BE2C (cell line): ENCODE measurements around the gene PTPRM.

Source experiments
- DNase-seq: peaks from one replicate; pipeline ENCODE4 v3.0.0-alpha.2; 2020
- H3K27me3 ChIP-seq: fragments of 250-450 bp; sonication (Bioruptor Pico); 2 replicates; pipeline ENCODE4 v1.5.1; 2020; ENCODE audit warnings: mild to moderate bottlenecking
- H3K36me3 ChIP-seq: fragments of 250-450 bp; sonication (Bioruptor Pico); 2 replicates; pipeline ENCODE4 v1.5.1; 2020; ENCODE audit warnings: mild to moderate bottlenecking
- H3K4me1 ChIP-seq: fragments of 250-450 bp; sonication (Bioruptor Pico); 2 replicates; pipeline ENCODE4 v1.5.1; 2020
- H3K4me3 ChIP-seq: 2 replicates; pipeline ENCODE4 v1.5.1; 2011; ENCODE audit warnings: low read depth, low read length
- H3K9me3 ChIP-seq: fragments of 250-450 bp; sonication (Bioruptor Pico); 2 replicates; pipeline ENCODE4 v1.5.1; 2020
- TF ChIP-seq, protein P1 (sequence below): IDR thresholded peaks from 2 replicates; pipeline ENCODE4 v1.5.1; 2012; ENCODE audit warnings: mild to moderate bottlenecking, low read depth, low read length

The PTPRM gene

GRCh38 chr18:8357320-8357719 lies 790.2 kb downstream of the PTPRM start:
- DNase-seq, result no peak
- no peaks in the 10 kb centered on the region for H3K4me1 ChIP-seq
- H3K36me3 ChIP-seq, result no peaks in the 10 kb centered on the region
- H3K4me3 ChIP-seq, result no peak overlapping the region
- TF ChIP-seq, protein P1, sequence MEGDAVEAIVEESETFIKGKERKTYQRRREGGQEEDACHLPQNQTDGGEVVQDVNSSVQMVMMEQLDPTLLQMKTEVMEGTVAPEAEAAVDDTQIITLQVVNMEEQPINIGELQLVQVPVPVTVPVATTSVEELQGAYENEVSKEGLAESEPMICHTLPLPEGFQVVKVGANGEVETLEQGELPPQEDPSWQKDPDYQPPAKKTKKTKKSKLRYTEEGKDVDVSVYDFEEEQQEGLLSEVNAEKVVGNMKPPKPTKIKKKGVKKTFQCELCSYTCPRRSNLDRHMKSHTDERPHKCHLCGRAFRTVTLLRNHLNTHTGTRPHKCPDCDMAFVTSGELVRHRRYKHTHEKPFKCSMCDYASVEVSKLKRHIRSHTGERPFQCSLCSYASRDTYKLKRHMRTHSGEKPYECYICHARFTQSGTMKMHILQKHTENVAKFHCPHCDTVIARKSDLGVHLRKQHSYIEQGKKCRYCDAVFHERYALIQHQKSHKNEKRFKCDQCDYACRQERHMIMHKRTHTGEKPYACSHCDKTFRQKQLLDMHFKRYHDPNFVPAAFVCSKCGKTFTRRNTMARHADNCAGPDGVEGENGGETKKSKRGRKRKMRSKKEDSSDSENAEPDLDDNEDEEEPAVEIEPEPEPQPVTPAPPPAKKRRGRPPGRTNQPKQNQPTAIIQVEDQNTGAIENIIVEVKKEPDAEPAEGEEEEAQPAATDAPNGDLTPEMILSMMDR, result no peak
- H3K9me3 ChIP-seq, result no peaks in the 10 kb centered on the region
- H3K27me3 ChIP-seq, result no peaks in the 10 kb centered on the region

DNA sequence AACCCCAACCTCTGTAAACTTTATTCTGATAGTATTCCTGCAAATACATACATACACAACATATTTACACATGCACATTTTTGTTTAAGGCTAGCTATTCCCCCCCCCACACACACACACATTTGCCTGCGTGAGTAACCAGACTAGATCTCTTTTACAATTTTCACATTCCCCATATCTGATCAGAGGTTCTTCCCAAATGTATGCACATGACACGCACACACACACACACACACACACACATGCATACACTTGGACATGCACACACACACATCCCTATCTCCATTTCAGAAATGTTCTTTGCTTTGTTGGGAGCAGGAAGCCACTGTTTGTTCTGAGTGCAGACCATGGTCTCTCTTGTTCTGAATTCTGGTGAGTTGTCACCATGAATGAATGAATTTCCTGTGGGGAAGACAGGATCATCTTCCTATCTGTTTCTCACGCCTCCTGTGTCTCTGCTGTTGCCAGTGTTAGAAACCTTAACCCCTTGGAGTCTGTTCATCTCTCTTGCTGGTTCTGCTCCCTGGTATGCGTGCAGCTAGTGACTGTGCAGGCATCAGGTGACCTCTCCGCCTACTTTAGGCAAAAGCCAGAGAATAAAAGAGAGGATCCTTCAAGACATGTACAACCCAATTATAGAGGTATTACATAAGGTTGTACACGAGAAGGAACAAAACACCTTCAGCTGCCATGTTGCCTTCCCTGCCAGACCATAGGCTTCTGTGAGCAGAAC lies 791.1 kb downstream of the PTPRM start:
- Histone ChIP-seq H3K4me1 (no peaks in the 10 kb centered on the region), H3K36me3 (no peaks in the 10 kb centered on the region), H3K9me3 (no peaks in the 10 kb centered on the region), H3K27me3 (no peaks in the 10 kb centered on the region), H3K4me3 (no peak overlapping the region)
- no peak for DNase-seq
- TF ChIP-seq, protein P1, result no peak

- Histone ChIP-seq H3K36me3 (no peaks in the 10 kb centered on the region), H3K27me3 (no peaks in the 10 kb centered on the region), H3K9me3 (no peaks in the 10 kb centered on the region), H3K4me3 (no peak overlapping the region), H3K4me1 (no peaks in the 10 kb centered on the region)
- TF ChIP-seq, protein P1, result no peak
- DNase-seq, result no peak
Measured at GRCh38 chr18:8359076-8359475, 792.0 kb downstream of the PTPRM start.

- no peaks in the 10 kb centered on the region for H3K4me1 ChIP-seq
- TF ChIP-seq, protein P1, result no peak
- no peak overlapping the region for H3K4me3 ChIP-seq
- DNase-seq, result no peak
- H3K27me3 ChIP-seq, result no peaks in the 10 kb centered on the region
- H3K36me3 ChIP-seq, result no peaks in the 10 kb centered on the region
- no peaks in the 10 kb centered on the region for H3K9me3 ChIP-seq
Measured at GRCh38 chr18:8359481-8359880, 792.4 kb downstream of the PTPRM start.

DNA sequence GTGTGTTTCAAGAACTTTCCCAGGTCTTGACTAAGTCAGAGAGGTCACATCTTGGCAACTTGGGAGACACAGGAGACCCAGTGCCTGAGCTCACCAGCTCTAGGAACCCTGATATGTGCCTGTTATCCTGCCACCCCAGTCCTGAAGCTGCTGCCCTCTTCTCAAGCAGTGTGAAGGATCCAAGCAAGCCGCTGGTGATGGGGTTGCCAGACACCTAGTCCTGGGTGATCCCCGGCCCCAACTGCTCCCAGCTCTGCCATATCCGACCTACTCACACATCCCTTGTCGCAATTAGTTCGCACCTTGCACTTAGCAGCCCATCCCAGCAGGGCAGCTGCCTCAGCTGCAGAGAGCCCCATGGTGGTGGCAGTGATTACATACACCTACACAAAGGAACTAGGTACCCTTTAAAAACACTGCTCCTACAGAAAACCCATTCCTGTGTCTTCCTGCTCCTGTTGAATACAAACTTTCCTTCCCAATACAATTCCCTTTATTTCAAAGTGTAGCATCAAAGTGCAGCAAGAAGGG lies 794.9 kb downstream of the PTPRM start:
- TF ChIP-seq, protein P1, result no peak
- H3K36me3 ChIP-seq, result no peaks in the 10 kb centered on the region
- no peaks in the 10 kb centered on the region for H3K9me3 ChIP-seq
- H3K4me1 ChIP-seq, result no peaks in the 10 kb centered on the region
- H3K27me3 ChIP-seq, result no peaks in the 10 kb centered on the region
- no peak overlapping the region for H3K4me3 ChIP-seq
- no peak for DNase-seq

- H3K4me3 ChIP-seq, result no peak overlapping the region
- TF ChIP-seq, protein P1, result no peak
- H3K27me3 ChIP-seq, result no peaks in the 10 kb centered on the region
- no peak for DNase-seq
- no peaks in the 10 kb centered on the region for H3K4me1 ChIP-seq
- no peaks in the 10 kb centered on the region for H3K9me3 ChIP-seq
- H3K36me3 ChIP-seq, result no peaks in the 10 kb centered on the region
Measured at GRCh38 chr18:8362863-8363262, 795.7 kb downstream of the PTPRM start.
